ENCODE data around the gene KLF16. TPM values are rescaled to one million over a fixed set of nuclear protein-coding genes. Genes with fewer than 3 reads are reported as not detected.
"Not testable (repeated sequence)": the region's sequence is repeated elsewhere in the genome, so short reads cannot be mapped to it uniquely, and the experiment has no call there.

KLF16 gene
- total RNA-seq, 1 donor from 2014 or later = 18.9 TPM

DNA sequence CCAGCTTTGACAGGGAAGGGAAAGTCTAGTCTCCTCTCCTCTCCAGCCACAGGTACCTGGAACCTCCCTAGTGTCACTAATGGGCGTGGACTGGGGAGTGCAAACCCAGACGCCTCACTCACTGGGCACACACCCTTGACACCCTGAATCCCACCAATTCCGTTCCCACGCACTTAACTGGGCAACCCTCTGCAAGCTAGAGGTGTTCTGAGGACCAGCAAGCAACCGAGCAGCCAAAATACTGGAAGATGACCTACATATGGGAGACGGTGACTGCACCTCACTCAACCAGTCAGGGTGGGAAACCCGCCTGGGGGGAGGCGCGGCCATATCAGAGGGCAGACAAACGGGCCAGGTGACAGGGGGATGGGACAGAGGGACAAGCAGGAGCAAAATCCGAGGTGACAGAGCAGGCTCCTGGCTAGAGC is 20.9 kb upstream of the KLF16 start:
- Mint-ChIP-seq H3K27me3 (ENCODE audit: low read depth) (no peaks in the 10 kb centered on the region), H3K9me3 (no peaks in the 10 kb centered on the region), H3K4me1 (peaks cover 33% of the 10 kb centered on the region), H3K27ac (ENCODE audit: unreplicated experiment) (peak overlapping the region; percentile 95), H3K4me3 (peak overlapping the region; percentile 97), H3K36me3 (ENCODE audit: low read depth) (no peaks in the 10 kb centered on the region)
- no peak for TF ChIP-seq CTCF (conservative IDR thresholded peaks at IDR 0.05)
- DNase-seq (ENCODE audit: low read depth, low spot score) = no peak

- Mint-ChIP-seq H3K27ac (ENCODE audit: unreplicated experiment) (peak overlapping the region; percentile 89), H3K4me1 (peaks cover 33% of the 10 kb centered on the region), H3K9me3 (no peaks in the 10 kb centered on the region), H3K27me3 (ENCODE audit: low read depth) (no peaks in the 10 kb centered on the region), H3K36me3 (ENCODE audit: low read depth) (no peaks in the 10 kb centered on the region), H3K4me3 (peak overlapping the region; percentile 97)
- TF ChIP-seq CTCF (conservative IDR thresholded peaks at IDR 0.05) = no peak
- DNase-seq (ENCODE audit: low read depth, low spot score) = no peak
Measured at GRCh38 chr19:1883784-1884183, 20.4 kb upstream of the KLF16 start.

- H3K4me3 Mint-ChIP-seq = peak overlapping the region; percentile 97
- H3K36me3 Mint-ChIP-seq (ENCODE audit: low read depth) = no peaks in the 10 kb centered on the region
- no peaks in the 10 kb centered on the region for H3K27me3 Mint-ChIP-seq (ENCODE audit: low read depth)
- peaks cover 33% of the 10 kb centered on the region for H3K4me1 Mint-ChIP-seq
- TF ChIP-seq CTCF (conservative IDR thresholded peaks at IDR 0.05) = no peak
- peak overlapping the region; percentile 86 for H3K27ac Mint-ChIP-seq (ENCODE audit: unreplicated experiment)
- no peak for DNase-seq (ENCODE audit: low read depth, low spot score)
- H3K9me3 Mint-ChIP-seq = no peaks in the 10 kb centered on the region
Measured at GRCh38 chr19:1882786-1883692, 19.7 kb upstream of the KLF16 start.

DNA sequence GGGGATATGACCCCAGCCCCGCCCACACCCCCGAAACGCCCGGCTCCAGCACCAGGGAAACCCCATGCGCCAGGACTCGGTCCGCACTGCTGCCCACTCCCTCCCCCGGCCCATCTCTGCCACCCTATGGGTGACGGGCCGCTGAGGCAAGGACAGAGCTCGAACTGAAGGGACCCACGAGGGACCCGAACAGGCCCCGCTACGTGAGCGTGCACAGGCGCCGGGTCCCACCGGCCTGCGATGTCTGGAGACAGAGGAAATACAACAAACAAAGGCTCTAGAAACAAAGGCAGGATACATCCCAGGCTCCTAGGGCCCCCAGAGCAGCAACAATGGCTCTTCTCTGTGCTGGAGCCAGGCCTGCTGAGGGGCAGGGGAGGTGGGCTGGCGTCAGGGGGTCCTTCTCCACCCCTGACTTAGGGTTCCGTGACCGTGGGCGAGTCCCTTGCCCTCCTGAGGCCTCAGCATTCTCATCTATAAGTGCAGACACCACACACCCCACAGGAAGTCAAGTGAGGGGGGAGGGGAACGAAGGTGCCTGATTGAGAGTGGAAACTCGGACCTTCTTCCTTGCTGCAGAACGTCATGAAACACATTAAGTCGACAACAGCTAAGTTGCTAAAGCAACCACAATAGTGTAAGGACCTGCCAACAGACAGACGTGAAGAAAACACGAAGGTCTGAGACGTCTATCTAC is 18.9 kb upstream of the KLF16 start:
- no peak for TF ChIP-seq CTCF (conservative IDR thresholded peaks at IDR 0.05)
- peak overlapping the region; percentile 97 for H3K4me3 Mint-ChIP-seq
- no peak for DNase-seq (ENCODE audit: low read depth, low spot score)
- peak overlapping the region; percentile 86 for H3K27ac Mint-ChIP-seq (ENCODE audit: unreplicated experiment)
- no peaks in the 10 kb centered on the region for H3K27me3 Mint-ChIP-seq (ENCODE audit: low read depth)
- H3K9me3 Mint-ChIP-seq = no peaks in the 10 kb centered on the region
- no peaks in the 10 kb centered on the region for H3K36me3 Mint-ChIP-seq (ENCODE audit: low read depth)
- H3K4me1 Mint-ChIP-seq = peaks cover 30% of the 10 kb centered on the region

DNA sequence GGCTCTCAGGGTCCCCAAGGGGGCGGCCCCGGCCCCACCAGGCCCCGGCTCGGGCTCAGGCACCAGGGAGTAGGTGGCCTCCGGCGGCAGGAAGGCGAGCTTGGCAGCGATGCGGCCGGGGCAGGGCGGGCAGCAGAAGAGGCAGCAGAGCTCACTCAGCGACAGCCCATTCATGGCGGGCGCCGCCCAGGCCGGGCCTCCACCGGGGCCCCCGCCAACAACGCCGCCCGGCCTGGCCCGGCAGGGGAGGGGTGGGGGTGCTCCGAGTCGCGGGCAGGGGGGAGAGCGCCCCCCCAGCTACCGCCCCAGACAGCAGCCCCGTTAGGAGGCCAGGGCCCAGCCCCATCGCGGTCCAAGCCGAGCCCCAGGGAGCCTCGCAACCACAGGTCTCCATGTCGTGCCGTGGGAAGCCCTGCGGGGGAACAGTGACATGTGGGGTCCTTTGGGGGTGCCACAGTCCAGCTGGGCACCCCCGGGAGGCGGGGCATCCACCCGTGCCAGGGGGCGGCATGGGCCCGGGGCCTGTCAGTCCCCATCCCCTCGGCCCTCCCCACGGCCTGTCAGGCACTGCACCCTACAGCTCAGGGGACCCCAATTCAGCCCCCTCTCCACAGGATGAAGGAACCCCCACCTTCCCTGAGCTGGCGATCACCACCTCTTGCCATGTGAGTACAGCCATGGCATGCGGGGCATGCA is 18.2 kb upstream of the KLF16 start:
- not testable (repeated sequence) for DNase-seq (ENCODE audit: low read depth, low spot score); H3K9me3 Mint-ChIP-seq; H3K36me3 Mint-ChIP-seq (ENCODE audit: low read depth); H3K27ac Mint-ChIP-seq (ENCODE audit: unreplicated experiment); H3K27me3 Mint-ChIP-seq (ENCODE audit: low read depth); H3K4me3 Mint-ChIP-seq
- H3K4me1 Mint-ChIP-seq = peaks cover 28% of the 10 kb centered on the region
